Gastrocnemius medialis (tissue), 4 donors: ENCODE measurements around the gene SFT2D1. TPM values are rescaled to one million over a fixed set of nuclear protein-coding genes. Genes with fewer than 3 reads are reported as not detected.

Experiments
- ATAC-seq, 2 donors: fragments of 150-250 bp; one replicate each; pipeline ENCODE4 v1.9.1; 2016
- DNase-seq, 2 donors: peaks; one replicate each; pipeline ENCODE4 v3.0.0-alpha.2; 2019
- H3K27ac ChIP-seq, 4 donors: fragments of 200-600 bp; sonication (generic); 1 replicate in 1 of 4; 2 replicates in 3 of 4; pipeline ENCODE4 v1.5.1; 2016 to 2018; ENCODE audit warnings: mild to moderate bottlenecking in 2 of 4, moderate library complexity in 1 of 4
- H3K27me3 ChIP-seq, 3 donors: fragments of 200-600 bp; sonication (generic) in 2 of 3; 1 replicate in 1 of 3; 2 replicates in 2 of 3; pipeline versions ENCODE4 v1.5.1 to v1.6.0; 2016 to 2019; ENCODE audit warnings: mild to moderate bottlenecking in 1 of 3, moderate library complexity in 1 of 3
- H3K36me3 ChIP-seq, 2 donors: fragments of 200-600 bp; sonication (generic) in 1 of 2; one replicate each; pipeline ENCODE4 v1.5.1; 2017 to 2018
- H3K4me1 ChIP-seq, 2 donors: fragments of 200-600 bp; sonication (generic) in 1 of 2; one replicate each; pipeline ENCODE4 v1.5.1; 2016 to 2017; ENCODE audit warnings: mild to moderate bottlenecking in 2 of 2
- H3K4me3 ChIP-seq, 4 donors: fragments of 200-600 bp; sonication (generic) in 3 of 4; 1 replicate in 1 of 4; 2 replicates in 3 of 4; pipeline ENCODE4 v1.5.1; 2016 to 2019; ENCODE audit warnings: mild to moderate bottlenecking in 2 of 4
- H3K9me3 ChIP-seq, 3 donors: fragments of 200-600 bp; sonication (generic) in 2 of 3; 1 replicate in 1 of 3; 2 replicates in 2 of 3; pipeline ENCODE4 v1.5.1; 2016 to 2019
- CTCF ChIP-seq, 5 experiments: fragments of 450-650 bp in 3 of 5; fragments of 200-600 bp in 2 of 5; sonication (generic) in 2 of 5; IDR thresholded peaks in 4 of 5; conservative IDR thresholded peaks in 1 of 5; 1 replicate in 4 of 5; 2 replicates in 1 of 5; pipeline ENCODE4 v1.5.1; 2016 to 2019; ENCODE audit warnings: antibody characterized with exemption in 5 of 5, mild to moderate bottlenecking in 3 of 5, moderate library complexity in 3 of 5
- POLR2A ChIP-seq, 2 donors: fragments of 450-650 bp; IDR thresholded peaks; one replicate each; pipeline ENCODE4 v1.6.1; 2017; ENCODE audit warnings: antibody characterized with exemption in 2 of 2, mild to moderate bottlenecking in 2 of 2, moderate library complexity in 2 of 2
- in situ Hi-C, 4 donors: fragments of 200-750 bp; cut with MboI; loops; one replicate each; pipeline versions ENCODE4 v1.15.0 to v1.8.0; 2017; ENCODE audit warnings: low sequenced_read_pairs in 4 of 4
- intact Hi-C: fragments of 100-400 bp; cut with DNase I; formaldehyde crosslinking; loops from one replicate; pipeline ENCODE4 v1.15.1; 2023; ENCODE audit warnings: low total_unique reads
- total RNA-seq, 4 donors: library from RNA; depleted of rRNA; stranded (reverse); fragments of >200 nt; gene quantifications; one replicate each; pipeline versions ENCODE4 v1.1.0 to v1.2.3, GENCODE V29; 2016

SFT2D1 gene
- total RNA-seq, 4 donors from 2014 or later, result 14.1 to 29.0 (median 16.8) TPM

DNA sequence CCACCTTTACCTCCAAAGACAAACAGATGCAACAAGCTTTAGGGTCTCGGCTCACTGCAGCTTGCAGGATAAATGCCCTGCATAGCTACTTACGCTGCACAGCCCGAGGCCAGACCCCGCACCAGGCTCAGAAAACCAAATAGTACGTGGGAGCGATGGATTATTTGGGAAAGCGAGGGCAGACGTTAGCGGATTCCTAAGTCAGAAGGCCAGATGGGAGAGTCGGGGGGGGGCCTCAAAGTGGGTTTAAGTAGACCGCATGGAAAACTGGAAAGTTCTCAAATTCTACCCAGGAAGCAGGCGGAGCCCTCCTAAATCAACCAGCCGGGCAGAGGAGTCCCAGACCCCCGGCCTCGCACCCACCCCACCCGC lies 382 bp downstream of the SFT2D1 start:
- Histone ChIP-seq H3K4me3 (peak overlapping the region; percentile 91 to 100 (median 94)), H3K27ac (peak overlapping the region; percentile 81 to 96 (median 92)), H3K27me3 (no peaks in the 10 kb centered on the region), H3K9me3 (no peaks in the 10 kb centered on the region), H3K4me1 (peaks cover 14 to 23% of the 10 kb centered on the region in 2 donors), H3K36me3 (no peaks in the 10 kb centered on the region)
- ATAC-seq, result peak; percentile 12 to 17
- TF ChIP-seq CTCF (IDR thresholded peaks at IDR 0.05 in 4 of 5, conservative IDR thresholded peaks at IDR 0.05 in 1 of 5) (no peak), POLR2A (IDR thresholded peaks at IDR 0.05) (no peak)
- intact Hi-C loops, result loop anchor here (1.0 kb wide), 1 partner anchor 41 kb away; no protein-coding TSS in a partner anchor
- no peak for DNase-seq
- in situ Hi-C loops, result no loop called here

DNA sequence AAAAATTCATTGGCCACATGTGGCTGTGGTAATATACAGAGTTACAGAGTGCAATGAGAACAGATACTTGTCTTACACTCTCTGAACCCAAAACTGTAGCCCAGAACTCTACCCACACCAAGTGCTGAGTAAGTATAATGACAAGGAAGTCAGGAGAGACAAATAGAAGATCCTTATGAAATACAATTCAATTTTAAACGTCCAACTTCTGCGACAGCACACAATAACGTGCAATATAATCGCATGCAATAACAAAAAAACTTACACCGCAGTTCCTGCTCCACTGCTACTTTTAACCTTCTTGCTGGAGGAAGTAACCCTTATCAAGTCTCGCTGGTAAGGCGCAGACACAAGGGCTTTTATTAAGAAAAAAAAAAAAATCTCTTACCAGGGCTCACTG lies 881 bp downstream of the SFT2D1 start:
- ATAC-seq (no peak), DNase-seq (no peak)
- H3K27ac ChIP-seq, result peak overlapping the region in 3 of 4 donors; percentile 81 to 96 (median 90)
- H3K27me3 ChIP-seq, result no peaks in the 10 kb centered on the region
- H3K36me3 ChIP-seq, result no peaks in the 10 kb centered on the region
- H3K9me3 ChIP-seq, result no peaks in the 10 kb centered on the region
- peak overlapping the region; percentile 91 to 100 (median 94) for H3K4me3 ChIP-seq
- peaks cover 14 to 23% of the 10 kb centered on the region in 2 donors for H3K4me1 ChIP-seq
- intact Hi-C loops, result no loop called here
- in situ Hi-C loops, result no loop called here
- TF ChIP-seq CTCF (IDR thresholded peaks at IDR 0.05 in 4 of 5, conservative IDR thresholded peaks at IDR 0.05 in 1 of 5) (no peak), POLR2A (IDR thresholded peaks at IDR 0.05) (no peak)

- Histone ChIP-seq H3K27ac (no peak overlapping the region), H3K27me3 (no peaks in the 10 kb centered on the region), H3K36me3 (no peaks in the 10 kb centered on the region), H3K4me1 (peaks cover 14 to 23% of the 10 kb centered on the region in 2 donors), H3K4me3 (no peak overlapping the region), H3K9me3 (no peaks in the 10 kb centered on the region)
- ATAC-seq (no peak), DNase-seq (no peak)
- intact Hi-C loops (no loop called here), in situ Hi-C loops (no loop called here)
- TF ChIP-seq CTCF (IDR thresholded peaks at IDR 0.05 in 4 of 5, conservative IDR thresholded peaks at IDR 0.05 in 1 of 5) (no peak), POLR2A (IDR thresholded peaks at IDR 0.05) (no peak)
Measured at GRCh38 chr6:166338854-166339253, 3.5 kb downstream of the SFT2D1 start.

- in situ Hi-C loops, result no loop called here
- Histone ChIP-seq H3K4me1 (peaks cover 8 to 16% of the 10 kb centered on the region in 2 donors), H3K9me3 (no peaks in the 10 kb centered on the region), H3K27me3 (no peaks in the 10 kb centered on the region), H3K4me3 (no peak overlapping the region), H3K36me3 (no peaks in the 10 kb centered on the region), H3K27ac (no peak overlapping the region)
- TF ChIP-seq POLR2A (IDR thresholded peaks at IDR 0.05) (no peak), CTCF (IDR thresholded peaks at IDR 0.05 in 4 of 5, conservative IDR thresholded peaks at IDR 0.05 in 1 of 5) (no peak)
- no peak for DNase-seq
- intact Hi-C loops, result no loop called here
- ATAC-seq, result no peak
Measured at GRCh38 chr6:166336847-166337246, 5.5 kb downstream of the SFT2D1 start.
